Stimulated activated CD8-positive, alpha-beta memory T cell treated with anti-CD3 and anti-CD28 coated beads, Interleukin-4, amount 100 ng/mL, for 24 hours (primary cell): ENCODE results near the gene RIMBP2.

ENCODE experiments used
- DNase-seq: peaks from one replicate; pipeline ENCODE4 v3.0.0-alpha.2; 2020; ENCODE audit warnings: low read depth

Gene RIMBP2

DNA sequence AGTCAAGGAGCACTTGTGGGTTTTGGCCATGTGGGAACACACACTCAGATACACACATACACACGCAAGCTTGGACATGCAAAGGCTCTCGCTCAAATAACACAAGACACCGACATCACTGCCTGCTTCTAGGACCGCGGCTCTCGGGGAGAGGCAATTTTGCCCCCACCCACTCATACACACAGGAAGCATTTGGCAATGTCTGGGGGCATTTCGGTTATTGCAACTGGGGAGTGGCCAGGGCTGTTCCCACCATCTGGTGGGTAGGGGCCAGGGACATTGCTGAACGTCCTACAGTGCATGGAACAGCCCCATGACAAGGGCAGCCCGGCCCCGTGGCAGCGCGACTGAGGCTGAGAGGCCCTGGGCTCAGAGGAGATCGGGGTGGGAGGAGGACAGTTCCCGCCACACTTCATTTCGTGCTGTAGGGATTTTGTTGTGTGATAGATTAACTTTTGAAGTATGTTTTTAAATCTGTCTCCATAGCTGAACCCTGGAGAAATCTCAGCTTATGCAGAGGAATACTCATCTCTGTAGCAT lies 35.6 kb downstream of the RIMBP2 start:
- DNase-seq = no peak

DNA sequence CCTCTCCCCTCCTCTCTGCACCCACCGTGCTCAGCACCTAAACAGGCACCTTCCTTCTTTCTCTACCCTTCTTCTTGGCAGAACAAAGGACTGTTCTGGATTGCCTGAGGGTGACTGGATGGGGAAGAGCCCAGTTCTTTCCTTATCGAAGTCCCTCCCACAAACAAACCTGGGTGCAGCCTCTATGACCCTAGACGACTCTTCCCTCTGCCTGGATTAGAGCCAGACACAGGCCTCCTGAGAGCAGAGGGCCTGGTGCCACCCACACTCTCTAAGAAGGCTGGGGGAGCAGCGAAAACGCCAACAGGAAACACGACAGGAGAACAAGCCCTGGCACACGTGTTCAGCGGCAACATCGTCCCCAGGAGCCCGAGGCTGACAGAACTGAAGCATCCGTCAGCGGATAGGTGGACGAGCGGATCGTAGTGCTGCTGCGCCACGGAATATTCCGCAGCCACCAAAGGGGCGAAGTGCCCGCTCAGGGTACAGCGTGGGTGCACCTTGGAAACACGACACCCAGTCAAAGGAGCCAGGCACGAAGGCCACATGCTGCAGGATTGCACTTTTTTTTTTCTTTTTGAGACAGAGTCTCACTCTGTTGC lies 38.0 kb downstream of the RIMBP2 start:
- no peak for DNase-seq

GRCh38 chr12:130675791-130676190 lies 40.3 kb downstream of the RIMBP2 start:
- DNase-seq = no peak

DNA sequence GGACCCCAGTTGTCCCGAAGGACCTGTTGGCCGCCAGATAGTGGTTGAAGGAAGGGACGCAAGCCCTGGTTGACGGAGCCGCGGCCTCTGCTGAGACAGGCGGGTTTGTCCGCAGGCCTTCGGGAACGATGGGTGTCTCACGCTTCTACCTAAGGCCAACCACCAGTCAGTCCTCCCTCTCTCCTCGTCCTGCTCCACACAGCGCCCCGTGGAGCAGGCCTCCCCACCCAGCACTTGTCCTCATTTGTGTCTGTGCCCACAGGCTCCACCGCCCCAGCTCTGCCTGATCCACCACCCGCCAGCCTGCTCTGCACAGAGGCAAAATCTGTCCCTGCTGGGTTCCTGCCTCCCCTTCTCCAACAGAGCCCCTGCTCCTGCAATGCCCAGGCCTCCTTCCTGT lies 41.0 kb downstream of the RIMBP2 start:
- DNase-seq = no peak

GRCh38 chr12:130674676-130675075 lies 41.4 kb downstream of the RIMBP2 start:
- DNase-seq = no peak

GRCh38 chr12:130673036-130673705 lies 42.9 kb downstream of the RIMBP2 start:
- no peak for DNase-seq

- DNase-seq = no peak
Observed at GRCh38 chr12:130672089-130672820, 43.8 kb downstream of the RIMBP2 start.

- DNase-seq = no peak
Observed at GRCh38 chr12:130671556-130671955, 44.5 kb downstream of the RIMBP2 start.

GRCh38 chr12:130669797-130670196 lies 46.3 kb downstream of the RIMBP2 start:
- no peak for DNase-seq

GRCh38 chr12:130669205-130669557 lies 46.9 kb downstream of the RIMBP2 start:
- no peak for DNase-seq

- no peak for DNase-seq
Observed at GRCh38 chr12:130668286-130669204, 47.6 kb downstream of the RIMBP2 start.

GRCh38 chr12:130667421-130667960 lies 48.6 kb downstream of the RIMBP2 start:
- DNase-seq = no peak

DNA sequence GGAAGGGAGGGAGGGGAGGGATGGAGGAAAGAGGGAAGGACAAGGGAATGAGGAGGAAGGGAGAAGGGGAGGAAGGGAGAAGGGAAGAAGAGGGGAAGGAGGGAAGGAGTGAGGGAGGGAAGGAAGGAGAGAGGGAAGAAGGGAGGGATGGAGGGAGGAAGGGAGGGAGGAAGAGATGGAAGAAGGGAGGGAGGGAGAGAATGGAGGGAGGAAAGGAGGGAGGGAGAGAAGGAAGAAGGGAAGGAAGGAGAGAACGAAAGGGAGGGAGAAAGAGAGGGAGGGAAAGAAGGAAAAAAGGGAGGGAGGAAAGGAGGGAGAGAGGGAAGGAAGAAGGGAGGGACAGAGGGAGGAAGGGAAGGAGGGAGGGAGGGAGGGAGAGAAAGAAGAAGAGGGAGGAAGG lies 49.5 kb downstream of the RIMBP2 start:
- DNase-seq = no peak

DNA sequence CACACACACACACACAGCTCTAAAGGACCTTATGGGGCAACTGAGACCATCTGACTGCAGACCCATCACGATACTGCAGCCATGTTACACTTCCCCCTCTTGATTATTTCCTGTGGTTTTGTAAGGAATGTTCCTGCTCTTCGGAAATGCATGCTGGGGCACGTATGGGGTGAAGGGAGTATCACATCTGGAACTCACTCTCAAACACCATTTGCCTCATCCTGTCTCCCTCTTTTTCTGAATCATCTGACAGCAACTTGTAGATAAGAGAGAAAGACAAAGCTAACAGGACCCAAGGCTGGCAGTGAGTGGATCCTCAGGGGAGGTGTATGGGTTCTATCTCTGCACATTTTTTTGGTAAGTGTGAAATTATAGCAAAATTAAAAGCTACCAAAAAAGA lies 50.3 kb downstream of the RIMBP2 start:
- DNase-seq = no peak

DNA sequence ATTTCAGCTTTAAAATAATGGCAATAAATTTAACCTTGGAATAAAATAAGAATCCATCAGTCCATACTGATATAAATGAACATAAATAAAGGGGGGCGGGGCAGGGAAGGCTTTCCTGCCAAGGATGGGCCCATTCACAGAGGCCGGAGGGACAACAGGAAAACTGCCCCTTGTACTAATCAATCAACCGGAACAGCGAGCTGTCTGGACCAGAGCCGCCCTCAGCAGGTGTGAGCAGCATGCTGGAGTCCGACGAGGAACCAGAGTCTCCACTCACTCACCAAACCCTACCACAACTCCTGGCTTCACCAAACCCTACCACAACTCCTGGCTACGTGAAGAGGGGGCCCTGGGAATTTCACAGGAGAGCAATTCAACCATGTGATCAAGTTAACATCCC lies 51.3 kb downstream of the RIMBP2 start:
- no peak for DNase-seq

DNA sequence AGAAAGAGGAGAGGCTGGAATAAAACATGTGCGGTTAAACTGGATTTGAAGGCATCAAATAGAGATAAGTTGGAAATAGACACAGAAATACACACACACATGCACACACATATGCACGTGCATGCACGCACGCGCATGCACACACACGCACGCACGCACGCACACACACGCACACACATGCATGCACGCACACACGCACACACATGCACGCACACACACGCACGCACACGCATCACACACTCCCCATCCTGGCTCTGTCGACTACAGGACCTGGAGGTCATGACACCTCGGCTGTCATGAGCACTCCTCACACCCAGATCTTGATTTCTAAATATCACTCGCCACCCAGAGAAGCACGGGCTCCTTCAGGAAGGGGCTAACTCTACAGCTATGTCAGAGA lies 51.8 kb downstream of the RIMBP2 start:
- DNase-seq = no peak

- DNase-seq = no peak
Observed at GRCh38 chr12:130663514-130663913, 52.6 kb downstream of the RIMBP2 start.

- DNase-seq = no peak
Observed at GRCh38 chr12:130661486-130662255, 54.4 kb downstream of the RIMBP2 start.

DNA sequence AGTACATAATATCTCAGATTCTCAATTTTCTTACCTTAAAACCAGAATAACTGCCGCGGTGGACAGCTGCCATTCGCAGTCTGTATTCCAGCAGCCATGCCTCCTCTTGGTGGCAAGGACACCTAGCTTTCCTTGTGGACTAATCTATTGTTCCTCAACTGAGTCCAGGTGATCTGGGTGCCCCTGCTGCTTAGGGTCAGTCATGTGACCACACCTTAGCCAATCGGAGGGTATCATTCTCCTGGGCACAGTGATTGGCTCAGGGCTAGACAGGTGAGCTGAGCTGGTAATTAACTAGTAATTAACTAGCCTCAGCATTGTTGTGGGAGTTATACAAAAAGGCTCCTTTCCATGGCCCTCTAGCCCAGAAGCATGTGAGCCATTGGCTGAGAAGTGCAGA lies 55.0 kb downstream of the RIMBP2 start:
- no peak for DNase-seq

- no peak for DNase-seq
Observed at GRCh38 chr12:130658145-130658911, 57.8 kb downstream of the RIMBP2 start.
